ENCODE results near the gene SORCS2.

- TF ChIP-seq CTCF (IDR thresholded peaks at IDR 0.05 in 4 of 5, conservative IDR thresholded peaks at IDR 0.05 in 1 of 5) = no peak
- TF ChIP-seq POLR2A (IDR thresholded peaks at IDR 0.05) = no peak
These were observed 61.0 kb downstream of the SORCS2 start for GRCh38 chr4:7253341-7253700.

All from gastrocnemius medialis (tissue), 4 donors.